OCI-LY3 (cell line): ENCODE measurements around the gene SLC37A2.

ENCODE experiments used
- H2AFZ ChIP-seq: fragments of 200-600, 300-600 bp; shearing (Covaris generic); 2 replicates; pipeline ENCODE4 v1.6.0; 2014; ENCODE audit warnings: antibody characterized with exemption, low read depth, low read length
- H3K27ac ChIP-seq: fragments of 200-600, 300-600 bp; sonication (generic); 2 replicates; pipeline ENCODE4 v1.5.1; 2014; ENCODE audit warnings: mild to moderate bottlenecking, low read length, moderate library complexity, mixed read lengths
- H3K27me3 ChIP-seq: fragments of 200-600, 300-600 bp; sonication (generic); 2 replicates; pipeline ENCODE4 v1.6.1; 2014; ENCODE audit warnings: low read depth, low read length, mixed read lengths
- H3K36me3 ChIP-seq: fragments of 200-600, 300-600 bp; sonication (generic); replicated peaks from 2 replicates; pipeline ENCODE3; 2014; ENCODE audit warnings: low read depth, low read length, mixed read lengths
- H3K4me1 ChIP-seq: fragments of 300-600, 200-600 bp; sonication (generic); 2 replicates; pipeline ENCODE4 v1.6.1; 2014; ENCODE audit warnings: low read length, mixed read lengths
- H3K4me2 ChIP-seq: fragments of 200-600, 300-600 bp; sonication (generic); 2 replicates; pipeline ENCODE4 v1.6.1; 2014; ENCODE audit warnings: low read length, mixed read lengths
- H3K4me3 ChIP-seq: fragments of 300-600, 200-600 bp; sonication (generic); 2 replicates; pipeline ENCODE4 v1.5.1; 2014; ENCODE audit warnings: antibody characterized with exemption, mild to moderate bottlenecking, low read length, moderate library complexity
- H3K79me2 ChIP-seq: fragments of 300-600, 200-600 bp; shearing (Covaris generic); 2 replicates; pipeline ENCODE4 v1.6.1; 2014; ENCODE audit warnings: mild to moderate bottlenecking, low read length, mixed read lengths
- H3K9ac ChIP-seq: fragments of 300-600, 200-600 bp; shearing (Covaris generic); 2 replicates; pipeline ENCODE4 v1.6.0; 2014; ENCODE audit warnings: mild to moderate bottlenecking, low read length, moderate library complexity
- H3K9me3 ChIP-seq: fragments of 200-600, 300-600 bp; shearing (Covaris generic); 2 replicates; pipeline ENCODE4 v1.6.1; 2014; ENCODE audit warnings: low read length, mixed read lengths; ENCODE audit not compliant: insufficient read depth
- H4K20me1 ChIP-seq: fragments of 200-600, 300-600 bp; sonication (generic); 2 replicates; pipeline ENCODE4 v1.6.1; 2016; ENCODE audit warnings: low read length, mixed read lengths; ENCODE audit not compliant: insufficient read depth
- EZH2phosphoT487 ChIP-seq: fragments of 200-600 bp; shearing (Covaris generic); IDR thresholded peaks from 2 replicates; pipeline ENCODE4 v1.6.1; 2018; ENCODE audit warnings: antibody characterized with exemption, mixed run types, low read depth
- TF ChIP-seq, protein P1 (sequence below): fragments of 200-600, 300-600 bp; sonication (generic); IDR thresholded peaks from 2 replicates; pipeline ENCODE4 v1.5.1; 2014; ENCODE audit warnings: antibody characterized with exemption, low read length, low read depth

Gene SLC37A2

GRCh38 chr11:125063429-125064043, 431 bp downstream of the SLC37A2 start:
- Histone ChIP-seq H2AFZ (peak overlapping the region; percentile 42), H3K27ac (peak overlapping the region; percentile 43), H3K4me3 (peak overlapping the region; percentile 85), H3K27me3 (peaks cover 3% of the 10 kb centered on the region; the same call in 1 of the 2 replicates), H3K9ac (peak overlapping the region; percentile 90), H3K9me3 (no peaks in the 10 kb centered on the region), H3K36me3 (peaks cover 3% of the 10 kb centered on the region), H4K20me1 (no peaks in the 10 kb centered on the region), H3K4me2 (peak overlapping the region; percentile 80), H3K79me2 (peaks cover 12% of the 10 kb centered on the region), H3K4me1 (peaks cover 11% of the 10 kb centered on the region)
- TF ChIP-seq, protein P1, sequence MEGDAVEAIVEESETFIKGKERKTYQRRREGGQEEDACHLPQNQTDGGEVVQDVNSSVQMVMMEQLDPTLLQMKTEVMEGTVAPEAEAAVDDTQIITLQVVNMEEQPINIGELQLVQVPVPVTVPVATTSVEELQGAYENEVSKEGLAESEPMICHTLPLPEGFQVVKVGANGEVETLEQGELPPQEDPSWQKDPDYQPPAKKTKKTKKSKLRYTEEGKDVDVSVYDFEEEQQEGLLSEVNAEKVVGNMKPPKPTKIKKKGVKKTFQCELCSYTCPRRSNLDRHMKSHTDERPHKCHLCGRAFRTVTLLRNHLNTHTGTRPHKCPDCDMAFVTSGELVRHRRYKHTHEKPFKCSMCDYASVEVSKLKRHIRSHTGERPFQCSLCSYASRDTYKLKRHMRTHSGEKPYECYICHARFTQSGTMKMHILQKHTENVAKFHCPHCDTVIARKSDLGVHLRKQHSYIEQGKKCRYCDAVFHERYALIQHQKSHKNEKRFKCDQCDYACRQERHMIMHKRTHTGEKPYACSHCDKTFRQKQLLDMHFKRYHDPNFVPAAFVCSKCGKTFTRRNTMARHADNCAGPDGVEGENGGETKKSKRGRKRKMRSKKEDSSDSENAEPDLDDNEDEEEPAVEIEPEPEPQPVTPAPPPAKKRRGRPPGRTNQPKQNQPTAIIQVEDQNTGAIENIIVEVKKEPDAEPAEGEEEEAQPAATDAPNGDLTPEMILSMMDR: no peak

GRCh38 chr11:125064070-125064469, 965 bp downstream of the SLC37A2 start:
- Histone ChIP-seq H3K36me3 (peaks cover 3% of the 10 kb centered on the region), H3K4me2 (peak overlapping the region; percentile 80), H3K27ac (no peak overlapping the region), H3K4me3 (peak overlapping the region; percentile 85), H3K9me3 (no peaks in the 10 kb centered on the region), H4K20me1 (no peaks in the 10 kb centered on the region), H3K4me1 (peaks cover 11% of the 10 kb centered on the region), H2AFZ (no peak overlapping the region), H3K79me2 (peaks cover 12% of the 10 kb centered on the region), H3K27me3 (peaks cover 3% of the 10 kb centered on the region; the same call in 1 of the 2 replicates), H3K9ac (peak overlapping the region; percentile 90)
- no peak for TF ChIP-seq EZH2phosphoT487
- TF ChIP-seq, protein P1: no peak

GRCh38 chr11:125068368-125068767, 5.3 kb downstream of the SLC37A2 start:
- Histone ChIP-seq H3K4me2 (no peak overlapping the region), H3K36me3 (peaks cover 8% of the 10 kb centered on the region), H3K79me2 (peaks cover 12% of the 10 kb centered on the region), H3K27ac (no peak overlapping the region), H2AFZ (no peak overlapping the region), H3K4me3 (no peak overlapping the region), H4K20me1 (no peaks in the 10 kb centered on the region), H3K27me3 (no peaks in the 10 kb centered on the region), H3K4me1 (peaks cover 48% of the 10 kb centered on the region), H3K9me3 (no peaks in the 10 kb centered on the region), H3K9ac (no peak overlapping the region)
- TF ChIP-seq, protein P1: no peak
- no peak for TF ChIP-seq EZH2phosphoT487

GRCh38 chr11:125069008-125069407, 5.9 kb downstream of the SLC37A2 start:
- Histone ChIP-seq H3K9me3 (no peaks in the 10 kb centered on the region), H2AFZ (no peak overlapping the region), H4K20me1 (no peaks in the 10 kb centered on the region), H3K4me1 (peaks cover 54% of the 10 kb centered on the region), H3K36me3 (peaks cover 11% of the 10 kb centered on the region), H3K9ac (no peak overlapping the region), H3K79me2 (peaks cover 6% of the 10 kb centered on the region; the same call in 1 of the 2 replicates), H3K4me2 (no peak overlapping the region), H3K4me3 (no peak overlapping the region), H3K27me3 (no peaks in the 10 kb centered on the region), H3K27ac (no peak overlapping the region)
- TF ChIP-seq EZH2phosphoT487: no peak
- TF ChIP-seq, protein P1: no peak
